Keratinocyte (primary cell): ENCODE measurements around the gene MYRIP. TPM values are rescaled to one million over a fixed set of nuclear protein-coding genes. Genes with fewer than 3 reads are reported as not detected.

ENCODE experiments used
- DNase-seq: peaks from one replicate; pipeline ENCODE4 v3.0.0-alpha.2; 2011; ENCODE audit warnings: low read depth, missing footprints, low spot score
- FAIRE-seq: peaks from 2 replicates; lab custom pipeline; 2011; peaks lifted over from hg19 to GRCh38; lab: Jason Lieb, UNC
- H2AFZ ChIP-seq: 2 replicates; pipeline ENCODE4 v1.6.0; 2012; ENCODE audit warnings: low read length, control low read depth, inconsistent platforms; ENCODE audit not compliant: control insufficient read depth
- H3K27ac ChIP-seq: 2 replicates; pipeline ENCODE4 v1.5.1; 2011; ENCODE audit warnings: low read length; ENCODE audit not compliant: control insufficient read depth, insufficient read depth
- H3K27me3 ChIP-seq: 3 replicates; pipeline ENCODE4 v1.6.0; 2011; ENCODE audit warnings: low read length; ENCODE audit not compliant: control insufficient read depth, insufficient read depth; ENCODE audit errors: extremely low read depth
- H3K36me3 ChIP-seq, 2 experiments: 2 replicates in 1 of 2; 3 replicates in 1 of 2; pipeline ENCODE4 v1.5.1; 2011; ENCODE audit warnings: low read length in 2 of 2, mild to moderate bottlenecking in 1 of 2; ENCODE audit not compliant: control insufficient read depth in 2 of 2, insufficient read depth in 2 of 2; ENCODE audit errors: extremely low read depth in 1 of 2
- H3K4me1 ChIP-seq: 3 replicates; pipeline ENCODE4 v1.5.1; 2011; ENCODE audit warnings: low read length; ENCODE audit not compliant: control insufficient read depth, insufficient read depth; ENCODE audit errors: extremely low read depth
- H3K4me2 ChIP-seq: 3 replicates; pipeline ENCODE4 v1.6.0; 2011; ENCODE audit warnings: low read depth, low read length; ENCODE audit not compliant: control insufficient read depth, insufficient read depth; ENCODE audit errors: extremely low read depth
- H3K4me3 ChIP-seq, 3 experiments: fragments of 200-600 bp in 1 of 3; sonication (generic) in 1 of 3; 2 replicates in 2 of 3; 3 replicates in 1 of 3; pipeline ENCODE4 v1.5.1; 2011 to 2016; ENCODE audit warnings: low read length in 3 of 3, mild to moderate bottlenecking in 3 of 3, control low read depth in 2 of 3, inconsistent platforms in 1 of 3, low read depth in 1 of 3, mixed read lengths in 1 of 3, mixed run types in 1 of 3, moderate library complexity in 1 of 3; ENCODE audit not compliant: control insufficient read depth in 2 of 3, insufficient read depth in 2 of 3; ENCODE audit errors: extremely low read depth in 1 of 3
- H3K79me2 ChIP-seq: 2 replicates; pipeline ENCODE4 v1.6.0; 2012; ENCODE audit warnings: low read length; ENCODE audit not compliant: control insufficient read depth, insufficient read depth
- H3K9ac ChIP-seq: 3 replicates; pipeline ENCODE4 v1.6.0; 2011; ENCODE audit warnings: low read length; ENCODE audit not compliant: control insufficient read depth, insufficient read depth; ENCODE audit errors: extremely low read depth
- H3K9me1 ChIP-seq: 3 replicates; pipeline ENCODE4 v1.6.0; 2011; ENCODE audit warnings: low read length; ENCODE audit not compliant: control insufficient read depth, insufficient read depth; ENCODE audit errors: extremely low read depth
- H3K9me3 ChIP-seq: 2 replicates; pipeline ENCODE4 v1.5.1; 2012; ENCODE audit warnings: low read depth, low read length; ENCODE audit not compliant: control insufficient read depth
- H4K20me1 ChIP-seq: 3 replicates; pipeline ENCODE4 v1.6.0; 2011; ENCODE audit warnings: low read length; ENCODE audit not compliant: control insufficient read depth, insufficient read depth; ENCODE audit errors: extremely low read depth
- CTCF ChIP-seq, 3 experiments: IDR thresholded peaks in 1 of 3; conservative IDR thresholded peaks in 1 of 3; optimal IDR thresholded peaks in 1 of 3; 2 replicates in 2 of 3; 3 replicates in 1 of 3; pipeline versions ENCODE3 to v1.5.1; 2011; ENCODE audit warnings: low read length in 3 of 3, mild to moderate bottlenecking in 3 of 3, moderate library complexity in 2 of 3, control low read depth in 1 of 3, inconsistent platforms in 1 of 3; ENCODE audit not compliant: insufficient read depth in 2 of 3; ENCODE audit errors: extremely low read depth in 1 of 3
- EZH2 ChIP-seq: IDR thresholded peaks from one replicate; pipeline ENCODE4 v1.6.1; 2012; ENCODE audit warnings: inconsistent platforms, mild to moderate bottlenecking, low read length, moderate library complexity
- dilution Hi-C: fragments of 300-500 bp; cut with MboI; formaldehyde crosslinking; loops from one replicate; pipeline ENCODE4 v1.7.0; 2020; ENCODE audit warnings: low sequenced_read_pairs; ENCODE audit not compliant: extremely low pct_ligation_motif_present
- polyA plus RNA-seq, 5 experiments: library from polyadenylated mRNA; depleted of rRNA in 3 of 5; stranded (reverse) in 3 of 5; stranded (forward) in 1 of 5; unstranded in 1 of 5; fragments of >200 nt; gene quantifications; 1 replicate in 1 of 5; 2 replicates in 3 of 5; 3 replicates in 1 of 5; pipeline versions ENCODE4 v1.2.1 to v1.2.3, GENCODE V29; 2011 to 2012; ENCODE audit warnings: missing spikeins in 2 of 5, low read depth in 1 of 5, low replicate concordance in 1 of 5

Gene MYRIP
- polyA plus RNA-seq, 1 donor (not counting 4 experiments of a cell fraction or from before 2014, with no cell fraction given) = 0.01 TPM

- TF ChIP-seq CTCF (optimal IDR thresholded peaks at IDR 0.05 in 1 of 3, IDR thresholded peaks at IDR 0.05 in 1 of 3, conservative IDR thresholded peaks at IDR 0.05 in 1 of 3; ENCODE audit: extremely low read depth in 1 of 3, insufficient read depth in 2 of 3, low read length in 3 of 3) (no peak), EZH2 (no peak)
- Histone ChIP-seq H3K9me3 (no peaks in the 10 kb centered on the region), H2AFZ (no peak overlapping the region), H3K27ac (no peak overlapping the region), H3K79me2 (no peaks in the 10 kb centered on the region), H3K9ac (no peak overlapping the region), H3K4me3 (no peak overlapping the region), H3K9me1 (no peaks in the 10 kb centered on the region), H3K36me3 (no peaks in the 10 kb centered on the region), H3K27me3 (no peaks in the 10 kb centered on the region), H4K20me1 (no peaks in the 10 kb centered on the region), H3K4me2 (no peak overlapping the region), H3K4me1 (no peaks in the 10 kb centered on the region)
- no peak for DNase-seq
- dilution Hi-C loops = no loop called here
- no peak for FAIRE-seq
Observed at GRCh38 chr3:39788128-39788883, 21.1 kb upstream of the MYRIP start.

GRCh38 chr3:39791603-39792002 lies 17.8 kb upstream of the MYRIP start:
- Histone ChIP-seq H3K79me2 (no peaks in the 10 kb centered on the region), H3K9ac (no peak overlapping the region), H3K9me1 (no peaks in the 10 kb centered on the region), H3K27ac (no peak overlapping the region), H3K4me1 (no peaks in the 10 kb centered on the region), H3K36me3 (no peaks in the 10 kb centered on the region), H3K4me2 (no peak overlapping the region), H2AFZ (no peak overlapping the region), H3K27me3 (no peaks in the 10 kb centered on the region), H3K4me3 (no peak overlapping the region), H3K9me3 (no peaks in the 10 kb centered on the region), H4K20me1 (no peaks in the 10 kb centered on the region)
- dilution Hi-C loops = no loop called here
- DNase-seq (no peak), FAIRE-seq (no peak)
- no peak for TF ChIP-seq EZH2
- TF ChIP-seq CTCF (optimal IDR thresholded peaks at IDR 0.05 in 1 of 3, IDR thresholded peaks at IDR 0.05 in 1 of 3, conservative IDR thresholded peaks at IDR 0.05 in 1 of 3; ENCODE audit: extremely low read depth in 1 of 3, insufficient read depth in 2 of 3, low read length in 3 of 3) = no peak
